Effector memory CD4-positive, alpha-beta T cell (primary cell): ENCODE measurements around the gene KIF1C.
"Not testable (repeated sequence)": the region's sequence is repeated elsewhere in the genome, so short reads cannot be mapped to it uniquely, and the experiment has no call there.

Source experiments
- DNase-seq, 3 donors: peaks; one replicate each; pipeline ENCODE4 v3.0.0-alpha.2; 2020
- H3K27ac ChIP-seq: 2 replicates; pipeline ENCODE4 v1.7.0; 2013; ENCODE audit warnings: mild to moderate bottlenecking, low read length, moderate library complexity; ENCODE audit not compliant: insufficient read depth, poor library complexity, severe bottlenecking
- H3K27me3 ChIP-seq: replicated peaks from 2 replicates; pipeline ENCODE4 v1.7.0; 2013; ENCODE audit warnings: mild to moderate bottlenecking, low read length; ENCODE audit not compliant: insufficient read depth, control insufficient read depth, poor library complexity, severe bottlenecking
- H3K36me3 ChIP-seq: 2 replicates; pipeline ENCODE4 v1.7.0; 2013; ENCODE audit warnings: mild to moderate bottlenecking, low read length, moderate library complexity; ENCODE audit not compliant: control insufficient read depth, insufficient read depth
- H3K4me1 ChIP-seq: 2 replicates; pipeline ENCODE4 v1.7.0; 2013; ENCODE audit warnings: low read length, mild to moderate bottlenecking; ENCODE audit not compliant: control insufficient read depth, insufficient read depth, poor library complexity, severe bottlenecking
- H3K4me3 ChIP-seq: 2 replicates; pipeline ENCODE4 v1.7.0; 2013; ENCODE audit warnings: low read length, low read depth, mild to moderate bottlenecking; ENCODE audit not compliant: insufficient read depth, poor library complexity, severe bottlenecking
- H3K9me3 ChIP-seq: 2 replicates; pipeline ENCODE4 v1.7.0; 2013; ENCODE audit warnings: mild to moderate bottlenecking, low read length, moderate library complexity; ENCODE audit not compliant: control insufficient read depth

Gene KIF1C

DNA sequence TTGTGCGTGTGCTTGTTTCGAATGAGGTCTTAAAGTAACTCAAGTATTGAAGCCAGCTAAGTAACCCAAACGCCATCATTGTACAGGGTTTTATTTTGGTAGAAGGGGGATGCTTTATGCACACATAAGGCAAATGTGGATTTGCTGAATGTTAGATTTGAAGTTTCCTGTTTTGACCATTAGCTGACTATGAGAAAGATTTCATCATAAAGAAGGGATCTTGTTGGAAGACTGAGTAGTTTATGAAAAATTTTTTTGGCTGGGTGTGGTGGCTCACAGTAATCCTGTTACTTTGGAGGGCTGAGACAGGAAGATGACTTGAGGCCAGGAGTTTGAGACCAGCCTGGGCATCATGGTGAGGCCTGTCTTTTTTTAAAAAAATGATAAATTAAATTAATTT, 70.5 kb downstream of the KIF1C start:
- H3K27me3 ChIP-seq, result no peaks in the 10 kb centered on the region
- no peak for DNase-seq
- no peaks in the 10 kb centered on the region for H3K9me3 ChIP-seq
- no peak overlapping the region for H3K4me3 ChIP-seq
- H3K27ac ChIP-seq, result no peak overlapping the region
- no peaks in the 10 kb centered on the region for H3K36me3 ChIP-seq
- no peaks in the 10 kb centered on the region for H3K4me1 ChIP-seq

DNA sequence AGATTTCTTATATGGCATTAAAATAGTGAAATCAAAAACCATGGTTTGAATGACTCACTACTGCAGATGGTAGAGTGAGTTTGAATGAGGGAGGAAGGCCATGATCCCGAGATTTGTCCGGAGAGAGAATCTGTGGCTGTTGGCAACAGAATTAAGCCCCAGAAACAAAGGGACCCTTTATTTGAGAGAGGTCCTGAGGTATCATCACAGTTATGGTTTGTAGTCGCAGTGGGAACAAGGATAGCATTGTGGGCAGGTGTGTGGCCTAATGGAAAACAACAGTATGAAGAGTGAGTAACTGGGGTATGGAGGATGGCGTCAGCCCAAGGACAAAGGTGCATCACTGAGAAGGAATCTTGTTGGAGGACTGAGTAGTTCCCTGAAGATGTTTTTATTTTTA, 72.0 kb downstream of the KIF1C start:
- Histone ChIP-seq H3K4me3 (no peak overlapping the region), H3K36me3 (no peaks in the 10 kb centered on the region), H3K4me1 (no peaks in the 10 kb centered on the region), H3K27ac (no peak overlapping the region), H3K9me3 (no peaks in the 10 kb centered on the region), H3K27me3 (no peaks in the 10 kb centered on the region)
- DNase-seq, result no peak

DNA sequence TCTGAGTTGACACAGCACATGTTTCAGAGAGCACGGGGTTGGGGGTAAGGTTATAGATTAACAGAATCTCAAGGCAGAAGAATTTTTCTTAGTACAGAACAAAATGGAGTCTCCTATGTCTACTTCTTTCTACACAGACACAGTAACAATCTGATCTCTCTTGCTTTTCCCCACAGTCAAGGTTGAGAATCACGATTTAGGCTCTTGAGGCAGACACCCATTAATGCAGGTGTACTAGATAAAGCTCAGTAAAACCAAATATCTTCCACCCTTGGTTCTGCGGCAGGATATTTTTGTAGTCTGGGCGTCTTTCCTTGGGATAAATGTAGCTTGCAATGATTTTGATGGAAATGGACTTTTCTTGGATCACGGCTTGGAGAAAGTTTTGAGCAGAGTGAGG, 77.7 kb downstream of the KIF1C start:
- not testable (repeated sequence) for H3K27ac ChIP-seq, DNase-seq, H3K36me3 ChIP-seq, H3K9me3 ChIP-seq, H3K27me3 ChIP-seq, H3K4me3 ChIP-seq
- peaks cover 10% of the 10 kb centered on the region for H3K4me1 ChIP-seq

DNA sequence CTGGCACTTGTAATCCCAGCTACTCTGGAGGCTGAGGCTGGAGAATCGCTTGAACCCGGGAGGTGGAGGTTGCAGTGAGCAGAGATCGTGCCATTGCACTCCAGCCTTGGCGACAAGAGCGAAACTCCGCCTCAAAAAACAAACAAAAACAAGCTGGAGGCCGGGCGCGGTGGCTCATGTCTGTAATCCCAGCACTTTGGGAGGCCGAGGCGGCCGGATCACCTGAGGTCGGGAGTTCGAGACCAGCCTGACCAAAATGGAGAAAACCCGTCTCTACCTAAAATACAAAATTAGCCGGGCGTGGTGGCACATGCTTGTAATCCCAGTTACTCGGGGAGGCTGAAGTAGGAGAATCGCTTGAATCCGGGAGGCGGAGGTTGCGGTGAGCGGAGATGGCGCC, 79.5 kb downstream of the KIF1C start:
- H3K4me3 ChIP-seq, H3K36me3 ChIP-seq, H3K9me3 ChIP-seq, DNase-seq, H3K27ac ChIP-seq, H3K27me3 ChIP-seq: not testable (repeated sequence)
- peaks cover 10% of the 10 kb centered on the region for H3K4me1 ChIP-seq

DNA sequence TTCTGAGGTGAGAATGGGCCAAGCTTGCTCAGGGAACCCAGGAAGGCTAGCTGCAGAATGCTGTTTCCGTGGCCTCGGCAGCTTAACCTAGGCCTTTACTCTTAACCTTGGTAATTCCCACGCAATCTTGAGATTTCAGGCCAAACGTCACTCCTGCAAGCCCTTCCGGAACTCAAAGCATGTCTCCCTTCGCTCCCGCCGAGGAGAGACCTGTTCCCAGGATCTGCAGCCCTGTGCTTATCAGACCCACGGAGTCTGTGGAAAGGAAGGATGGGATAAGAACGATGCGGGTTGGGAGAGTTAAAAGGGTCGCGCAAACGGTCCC, 80.0 kb downstream of the KIF1C start:
- peaks cover 10% of the 10 kb centered on the region for H3K4me1 ChIP-seq
- H3K9me3 ChIP-seq, result no peaks in the 10 kb centered on the region
- no peak for DNase-seq
- no peaks in the 10 kb centered on the region for H3K36me3 ChIP-seq
- H3K27me3 ChIP-seq, result no peaks in the 10 kb centered on the region
- peak overlapping the region; percentile 59 for H3K27ac ChIP-seq
- peak overlapping the region; percentile 65 for H3K4me3 ChIP-seq
